HG03354 (cell line): ENCODE measurements around the gene TSKU.
"Not testable (repeated sequence)": the region's sequence is repeated elsewhere in the genome, so short reads cannot be mapped to it uniquely, and the experiment has no call there.

ENCODE experiments used
- ATAC-seq: cut with Tn5 transposase; IDR thresholded peaks from one replicate; pipeline ENCODE4 v1.9.1; 2021; ENCODE audit warnings: mild to moderate bottlenecking; ENCODE audit not compliant: unreplicated experiment, poor library complexity, severe bottlenecking

The TSKU gene

GRCh38 chr11:76786016-76786415, 2.9 kb downstream of the TSKU start:
- ATAC-seq: no peak

DNA sequence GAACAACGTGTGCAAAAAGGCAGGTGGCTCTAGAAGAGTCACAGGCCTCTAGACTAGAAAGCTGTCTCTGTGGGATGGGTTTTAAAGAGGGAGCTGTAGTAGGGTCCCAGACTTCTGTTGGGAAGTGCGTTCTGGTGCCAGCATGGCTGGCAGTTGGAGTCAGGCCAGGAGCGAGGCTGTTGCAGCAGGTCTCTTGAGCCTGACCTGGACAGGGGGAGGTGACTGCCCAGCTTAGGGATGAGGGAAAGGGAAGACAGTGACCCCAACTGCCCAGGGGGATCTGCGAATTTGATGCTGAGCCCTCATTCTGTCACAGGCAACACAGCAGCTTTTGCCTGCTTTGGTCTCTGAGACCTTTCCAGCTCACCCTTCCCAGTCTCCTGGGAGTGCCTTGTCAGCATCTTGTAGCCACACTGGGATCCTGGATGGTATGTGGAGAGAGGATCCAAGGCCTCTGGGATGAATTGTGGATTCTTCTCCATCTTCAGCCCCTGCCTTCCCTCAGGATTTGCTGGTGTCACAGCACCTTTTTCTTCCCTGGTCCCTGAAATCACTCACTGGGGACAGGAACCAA, 3.4 kb downstream of the TSKU start:
- no peak for ATAC-seq

GRCh38 chr11:76787271-76787670, 4.1 kb downstream of the TSKU start:
- no peak for ATAC-seq

DNA sequence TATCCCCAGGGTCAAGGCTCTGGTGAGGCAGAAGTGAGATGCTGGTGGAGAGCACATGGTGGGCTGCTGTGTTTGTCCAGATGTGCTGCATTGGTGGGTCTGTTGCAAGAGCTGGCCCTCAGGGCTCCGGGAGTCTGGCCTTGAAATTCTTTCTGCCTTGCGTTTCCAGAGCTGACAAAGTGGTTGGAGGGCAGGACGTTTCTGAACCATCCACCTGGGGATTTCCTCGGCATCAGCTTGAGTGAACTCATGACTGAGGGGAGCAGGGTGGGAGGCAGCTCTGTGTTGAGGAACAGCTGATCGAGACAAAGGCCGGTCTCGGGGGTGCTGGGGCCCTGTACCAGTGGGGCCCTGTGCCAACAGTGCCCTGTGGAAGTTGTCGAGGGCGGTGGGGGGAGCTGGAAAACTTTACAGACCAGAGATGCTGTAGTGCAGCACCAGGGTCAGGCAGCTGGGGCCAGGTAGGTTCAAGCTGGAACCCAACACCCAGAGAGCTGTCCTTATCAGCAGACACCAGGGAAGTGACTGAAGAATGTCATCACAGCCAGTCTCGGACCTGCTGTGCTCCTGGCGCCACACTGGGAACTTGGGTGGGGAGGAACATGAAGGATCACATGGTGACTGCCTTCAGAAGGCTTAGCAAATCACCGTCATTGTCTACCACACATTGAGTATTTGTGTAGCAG, 4.9 kb downstream of the TSKU start:
- no peak for ATAC-seq

DNA sequence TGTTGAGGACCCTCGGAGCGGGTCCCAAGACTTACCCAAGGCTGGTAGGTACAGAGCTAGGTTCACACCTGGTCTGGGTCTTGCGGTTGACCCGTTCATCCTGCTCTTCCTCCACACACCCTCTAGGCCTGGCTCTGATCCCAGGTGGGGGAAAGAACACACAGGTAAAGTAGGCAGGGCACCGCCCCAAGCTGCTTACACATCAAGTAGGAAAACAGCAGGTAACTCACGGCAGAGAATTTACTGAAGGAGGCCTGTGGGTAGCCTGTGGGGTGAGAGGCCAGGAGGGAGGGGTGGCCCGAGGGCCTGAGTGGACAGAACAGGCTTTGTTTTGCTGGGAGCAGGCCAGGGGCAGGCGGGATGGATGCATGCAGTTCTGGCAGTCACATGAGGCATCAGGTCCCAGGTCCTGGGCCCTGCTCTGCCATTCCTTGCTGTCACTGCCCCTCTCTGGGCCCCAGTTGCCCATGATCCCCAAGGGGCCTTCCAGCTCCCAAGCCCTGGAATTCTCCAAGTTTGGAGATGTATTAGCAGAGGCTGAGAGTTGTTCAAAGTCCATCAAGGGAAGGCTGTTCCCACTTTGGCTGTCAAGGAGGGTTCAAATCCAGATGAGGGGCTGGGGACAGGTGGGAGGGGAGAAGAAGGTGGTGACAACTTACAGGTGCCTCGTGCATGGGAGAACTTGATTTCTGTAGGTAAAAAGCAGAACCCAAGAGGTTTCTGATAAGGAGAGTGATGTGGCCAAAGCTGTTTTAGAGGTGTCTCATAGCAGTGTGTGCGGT, 5.7 kb downstream of the TSKU start:
- ATAC-seq: no peak

- no peak for ATAC-seq
Observed at GRCh38 chr11:76789443-76789719, 6.2 kb downstream of the TSKU start.

DNA sequence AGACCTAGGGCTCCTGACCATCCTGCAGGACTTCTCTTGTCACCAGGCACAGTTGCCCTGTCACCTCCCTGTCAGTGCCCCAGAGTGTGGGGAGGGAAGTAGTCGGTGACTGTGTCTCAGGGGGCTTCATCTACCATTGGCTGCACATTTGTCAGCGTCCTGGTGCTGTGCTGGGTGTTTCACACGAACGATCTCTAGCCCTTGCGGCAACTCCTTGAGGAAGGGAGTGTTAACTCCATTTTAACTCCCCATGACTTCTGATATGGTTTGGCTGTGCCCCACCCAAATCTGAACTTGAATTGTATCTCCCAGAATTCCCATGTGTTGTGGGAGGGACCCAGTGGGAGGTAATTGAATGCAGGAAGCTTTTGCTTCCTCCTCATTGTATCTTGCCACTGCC, 7.1 kb downstream of the TSKU start:
- no peak for ATAC-seq

GRCh38 chr11:76791002-76791770, 8.0 kb downstream of the TSKU start:
- ATAC-seq: not testable (repeated sequence)

DNA sequence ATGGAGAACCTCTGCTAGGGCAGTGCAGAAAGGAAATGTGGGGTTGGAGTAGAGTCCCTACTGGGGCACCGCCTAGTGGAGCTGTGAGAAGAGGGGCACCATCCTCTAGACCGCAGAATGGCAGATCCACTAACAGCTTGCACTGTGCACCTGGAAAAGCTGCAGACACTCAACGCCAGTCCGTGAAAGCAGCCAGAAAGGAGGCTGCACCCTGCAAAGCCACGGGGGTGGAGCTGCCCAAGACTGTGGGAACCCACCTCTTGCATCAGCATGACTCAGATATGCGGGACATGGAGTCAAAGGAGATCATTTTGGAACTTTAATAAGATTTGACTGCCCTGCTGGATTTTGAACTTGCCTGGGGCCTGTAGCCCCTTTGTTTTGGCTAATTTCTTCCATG, 8.7 kb downstream of the TSKU start:
- ATAC-seq: no peak

- ATAC-seq: no peak
Observed at GRCh38 chr11:76792505-76793264, 9.5 kb downstream of the TSKU start.

- no peak for ATAC-seq
Observed at GRCh38 chr11:76793391-76794291, 10.5 kb downstream of the TSKU start.

DNA sequence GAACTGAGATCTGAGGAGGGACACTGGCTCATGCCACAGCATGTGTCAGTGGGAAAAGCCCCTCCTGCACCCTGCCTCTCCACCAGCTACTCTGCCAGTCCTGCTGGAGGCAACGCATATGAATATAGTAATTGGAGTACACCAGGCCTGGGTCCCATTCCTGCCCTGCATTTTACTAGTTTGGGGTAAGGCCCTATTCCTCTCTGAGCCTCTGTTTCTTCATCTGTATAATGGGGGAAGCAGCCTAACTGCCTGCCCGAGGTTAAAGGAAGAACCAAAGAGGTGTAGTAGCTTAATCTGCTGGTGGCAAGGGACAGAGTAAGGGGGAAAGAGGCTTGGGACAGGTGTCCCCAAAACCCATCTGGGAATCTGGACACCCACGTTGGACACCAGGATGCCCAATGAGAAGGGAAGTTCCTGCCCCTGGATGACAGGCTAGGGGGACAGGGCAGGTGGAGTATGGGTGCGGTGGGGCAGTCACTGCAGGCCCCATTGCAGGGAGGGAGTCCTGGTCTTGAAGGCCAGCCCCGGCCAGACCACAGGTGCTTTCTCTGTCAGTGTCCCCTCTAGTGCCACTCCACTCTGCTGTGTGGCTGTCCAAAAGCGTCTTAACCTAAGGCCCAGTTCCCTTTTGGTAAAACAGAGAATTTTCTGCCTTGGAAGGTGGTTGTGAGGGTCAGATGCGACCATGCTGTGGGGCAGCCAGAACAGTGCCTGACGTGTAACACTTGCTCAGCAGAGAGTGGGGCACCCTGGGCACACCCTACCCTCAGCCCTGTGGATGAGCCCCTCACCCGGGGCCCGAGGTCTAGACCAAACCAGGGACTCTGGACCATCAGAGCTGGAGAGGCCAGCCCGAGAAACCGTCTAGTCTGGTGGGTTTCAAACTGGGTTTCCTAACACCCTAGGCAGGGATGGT, 11.5 kb downstream of the TSKU start:
- ATAC-seq: no peak

- ATAC-seq: no peak
Observed at GRCh38 chr11:76795290-76795935, 12.3 kb downstream of the TSKU start.

DNA sequence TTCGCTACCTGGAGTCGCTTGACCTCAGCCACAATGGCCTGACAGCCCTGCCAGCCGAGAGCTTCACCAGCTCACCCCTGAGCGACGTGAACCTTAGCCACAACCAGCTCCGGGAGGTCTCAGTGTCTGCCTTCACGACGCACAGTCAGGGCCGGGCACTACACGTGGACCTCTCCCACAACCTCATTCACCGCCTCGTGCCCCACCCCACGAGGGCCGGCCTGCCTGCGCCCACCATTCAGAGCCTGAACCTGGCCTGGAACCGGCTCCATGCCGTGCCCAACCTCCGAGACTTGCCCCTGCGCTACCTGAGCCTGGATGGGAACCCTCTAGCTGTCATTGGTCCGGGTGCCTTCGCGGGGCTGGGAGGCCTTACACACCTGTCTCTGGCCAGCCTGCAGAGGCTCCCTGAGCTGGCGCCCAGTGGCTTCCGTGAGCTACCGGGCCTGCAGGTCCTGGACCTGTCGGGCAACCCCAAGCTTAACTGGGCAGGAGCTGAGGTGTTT, 12.8 kb downstream of the TSKU start:
- no peak for ATAC-seq

DNA sequence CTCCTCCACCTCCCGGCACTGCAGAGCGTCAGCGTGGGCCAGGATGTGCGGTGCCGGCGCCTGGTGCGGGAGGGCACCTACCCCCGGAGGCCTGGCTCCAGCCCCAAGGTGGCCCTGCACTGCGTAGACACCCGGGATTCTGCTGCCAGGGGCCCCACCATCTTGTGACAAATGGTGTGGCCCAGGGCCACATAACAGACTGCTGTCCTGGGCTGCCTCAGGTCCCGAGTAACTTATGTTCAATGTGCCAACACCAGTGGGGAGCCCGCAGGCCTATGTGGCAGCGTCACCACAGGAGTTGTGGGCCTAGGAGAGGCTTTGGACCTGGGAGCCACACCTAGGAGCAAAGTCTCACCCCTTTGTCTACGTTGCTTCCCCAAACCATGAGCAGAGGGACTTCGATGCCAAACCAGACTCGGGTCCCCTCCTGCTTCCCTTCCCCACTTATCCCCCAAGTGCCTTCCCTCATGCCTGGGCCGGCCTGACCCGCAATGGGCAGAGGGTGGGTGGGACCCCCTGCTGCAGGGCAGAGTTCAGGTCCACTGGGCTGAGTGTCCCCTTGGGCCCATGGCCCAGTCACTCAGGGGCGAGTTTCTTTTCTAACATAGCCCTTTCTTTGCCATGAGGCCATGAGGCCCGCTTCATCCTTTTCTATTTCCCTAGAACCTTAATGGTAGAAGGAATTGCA, 13.5 kb downstream of the TSKU start:
- ATAC-seq: no peak

- no peak for ATAC-seq
Observed at GRCh38 chr11:76797341-76798201, 14.4 kb downstream of the TSKU start.
